GM12875 (cell line): Measurements from ENCODE around the gene TUBGCP6.
"Not testable (repeated sequence)": the region's sequence is repeated elsewhere in the genome, so short reads cannot be mapped to it uniquely, and the experiment has no call there.

Source experiments
- H3K4me3 ChIP-seq: one replicate; pipeline ENCODE4 v1.5.1; 2011; ENCODE audit warnings: low read depth, low read length, control low read depth
- CTCF ChIP-seq: IDR thresholded peaks from 2 replicates; pipeline ENCODE4 v1.5.1; 2011; ENCODE audit warnings: low read depth, mild to moderate bottlenecking, control low read depth, inconsistent platforms, low read length, moderate library complexity, borderline replicate concordance; ENCODE audit not compliant: insufficient read depth

Gene TUBGCP6

DNA sequence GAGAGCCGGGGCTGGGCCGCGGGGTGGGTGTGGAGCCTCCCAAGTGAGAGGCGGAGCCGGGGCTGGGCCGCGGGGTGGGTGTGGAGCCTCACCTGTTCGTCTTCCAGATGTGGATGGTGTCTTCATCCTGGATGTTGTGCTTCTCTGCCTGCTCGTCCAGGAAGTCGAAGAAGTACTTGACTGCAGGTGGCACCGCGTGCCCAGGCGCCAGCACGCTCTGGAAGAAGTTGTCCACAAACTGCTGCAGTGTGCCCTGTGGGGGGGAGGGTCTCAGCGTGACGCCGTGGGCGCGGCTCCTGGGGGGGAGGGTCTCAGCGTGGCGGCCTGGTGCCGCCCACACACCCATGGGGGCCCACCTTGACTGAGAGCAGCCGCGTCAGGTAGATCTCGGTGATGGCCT lies 32.9 kb upstream of the TUBGCP6 start:
- H3K4me3 ChIP-seq = no peak overlapping the region
- no peak for TF ChIP-seq CTCF

DNA sequence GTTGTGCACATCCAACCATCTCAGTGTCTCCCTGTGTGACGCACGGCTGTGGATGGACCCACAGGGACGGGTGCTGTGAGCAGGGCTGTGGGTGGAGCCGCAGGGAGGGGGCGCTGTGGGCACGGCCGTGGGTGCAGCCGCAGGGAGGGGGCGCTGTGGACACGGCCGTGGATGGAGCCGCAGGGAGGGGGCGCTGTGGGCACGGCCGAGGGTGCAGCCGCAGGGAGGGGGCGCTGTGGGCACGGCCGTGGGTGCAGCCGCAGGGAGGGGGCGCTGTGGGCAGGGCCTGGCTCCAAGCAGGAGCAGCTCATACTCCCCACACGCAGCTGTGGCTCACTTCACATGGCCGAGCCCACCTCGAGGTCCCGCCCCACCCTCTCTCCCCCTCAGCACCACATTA lies 31.3 kb upstream of the TUBGCP6 start:
- peak; percentile 93 for TF ChIP-seq CTCF
- no peak overlapping the region for H3K4me3 ChIP-seq

GRCh38 chr22:50275181-50276055 lies 30.6 kb upstream of the TUBGCP6 start:
- H3K4me3 ChIP-seq = no peak overlapping the region
- no peak for TF ChIP-seq CTCF

DNA sequence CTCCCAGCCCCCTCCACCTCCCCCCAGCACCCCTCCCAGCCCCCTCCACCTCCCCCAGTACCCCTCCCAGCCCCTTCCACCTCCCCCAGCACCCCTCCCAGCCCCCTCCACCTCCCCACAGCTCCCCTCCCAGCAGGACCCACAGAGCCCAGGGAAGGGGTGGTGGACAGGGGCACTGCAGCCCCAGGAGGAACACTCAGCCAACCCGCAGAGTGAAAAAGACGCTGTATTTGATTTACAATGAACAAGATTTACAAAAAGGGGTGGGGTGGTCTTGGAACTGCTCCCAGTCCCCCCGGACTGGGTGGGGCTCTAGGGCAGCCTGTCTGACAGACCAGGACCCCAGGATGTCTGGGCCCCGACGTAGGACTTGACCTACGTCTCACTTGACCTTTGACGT lies 29.9 kb upstream of the TUBGCP6 start:
- no peak for TF ChIP-seq CTCF
- H3K4me3 ChIP-seq = no peak overlapping the region

DNA sequence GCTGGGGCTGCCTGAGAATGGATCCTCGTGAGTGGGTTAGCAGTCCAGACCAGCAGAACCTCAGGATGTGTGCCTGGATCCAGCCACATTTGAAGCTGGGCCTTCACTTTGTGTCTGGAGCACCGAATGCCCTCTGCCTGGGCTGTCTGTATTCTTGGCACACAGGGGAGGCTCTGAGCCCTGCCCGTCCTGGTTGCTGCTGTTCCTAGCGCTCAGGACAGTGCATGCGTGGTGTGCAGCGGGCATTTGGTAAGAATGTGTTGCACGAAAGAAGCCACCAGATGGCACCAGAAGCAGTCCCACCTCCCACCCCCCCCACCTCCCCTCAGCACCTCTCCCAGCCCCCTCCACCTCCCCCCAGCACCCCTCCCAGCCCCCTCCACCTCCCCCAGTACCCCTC lies 29.5 kb upstream of the TUBGCP6 start:
- no peak overlapping the region for H3K4me3 ChIP-seq
- peak; percentile 36; the same call in 1 of the 2 replicates for TF ChIP-seq CTCF

DNA sequence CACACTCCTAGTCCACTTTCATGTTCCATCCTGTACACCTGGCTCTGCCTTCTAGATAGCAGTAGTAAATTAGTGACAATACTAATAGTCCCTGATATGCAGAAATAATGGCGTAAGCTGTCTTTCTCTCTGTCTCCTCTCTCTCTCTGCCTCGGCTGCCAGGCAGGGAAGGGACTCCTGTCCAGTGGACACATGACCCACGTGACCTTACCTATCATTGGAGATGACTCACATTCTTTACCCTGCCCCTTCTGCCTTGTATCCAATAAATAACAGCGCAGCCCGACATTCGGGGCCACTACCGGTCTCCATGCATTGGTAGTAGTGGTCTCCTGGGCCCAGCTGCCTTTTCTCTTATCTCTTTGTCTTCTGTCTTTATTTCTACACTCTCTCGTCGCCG lies 29.0 kb upstream of the TUBGCP6 start:
- not testable (repeated sequence) for H3K4me3 ChIP-seq

GRCh38 chr22:50273352-50273751 lies 28.5 kb upstream of the TUBGCP6 start:
- H3K4me3 ChIP-seq = not testable (repeated sequence)

DNA sequence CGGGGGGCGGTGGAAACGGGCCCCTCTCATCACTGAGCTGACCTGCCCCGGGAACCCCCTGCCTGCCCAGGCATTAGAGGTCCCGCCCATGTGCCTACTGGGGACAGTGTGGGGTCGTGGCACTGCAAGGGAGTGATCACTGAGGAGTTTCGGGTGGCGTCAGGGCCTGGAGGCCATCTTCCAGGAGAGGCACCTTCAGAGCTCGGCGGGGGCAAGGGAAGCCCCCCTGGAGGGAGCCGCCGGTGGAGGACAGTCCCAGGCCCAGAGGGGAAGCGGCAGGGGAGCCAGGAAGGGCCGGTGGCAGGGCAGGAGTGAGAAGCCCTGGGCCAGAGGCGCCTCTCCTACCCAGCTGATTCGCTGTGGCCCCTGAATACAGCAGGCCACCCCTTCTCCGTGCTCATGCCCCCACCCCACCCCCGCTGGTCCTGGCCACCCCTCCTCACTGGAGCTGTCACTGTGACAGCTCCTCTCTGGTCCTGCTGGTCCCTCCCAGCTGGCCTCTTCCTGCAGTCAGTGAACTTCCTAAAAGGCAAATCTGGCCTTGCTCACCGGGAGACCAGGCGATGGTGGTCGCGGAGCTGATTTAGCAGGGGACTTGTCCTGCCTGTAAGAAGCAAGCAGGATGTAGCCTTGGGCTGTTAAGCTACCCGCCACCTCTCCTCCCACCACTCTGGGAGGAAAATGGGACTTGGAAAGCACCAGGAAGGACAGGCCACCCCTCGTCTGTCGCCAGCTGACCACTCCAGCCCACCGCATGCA lies 27.4 kb upstream of the TUBGCP6 start:
- H3K4me3 ChIP-seq = no peak overlapping the region
- TF ChIP-seq CTCF = no peak
